ENCODE results near the gene DCAF11.

The DCAF11 gene

GRCh38 chr14:24165785-24166184 is 51.2 kb downstream of the DCAF11 start:
- no peak for TF ChIP-seq CTCF (IDR thresholded peaks at IDR 0.05; ENCODE audit: low read depth, low read length)
- H3K4me3 ChIP-seq (ENCODE audit: low read depth, low read length), result no peak overlapping the region
- DNase-seq (ENCODE audit: low read depth, low spot score), result no peak
- in situ Hi-C loops (cut with HindIII; ENCODE audit: low sequenced_read_pairs), result no loop called here

GRCh38 chr14:24167469-24168114 is 53.0 kb downstream of the DCAF11 start:
- in situ Hi-C loops (cut with HindIII; ENCODE audit: low sequenced_read_pairs), result no loop called here
- no peak for TF ChIP-seq CTCF (IDR thresholded peaks at IDR 0.05; ENCODE audit: low read depth, low read length)
- DNase-seq (ENCODE audit: low read depth, low spot score), result no peak
- no peak overlapping the region for H3K4me3 ChIP-seq (ENCODE audit: low read depth, low read length)

- no peak for TF ChIP-seq CTCF (IDR thresholded peaks at IDR 0.05; ENCODE audit: low read depth, low read length)
- DNase-seq (ENCODE audit: low read depth, low spot score), result peak; percentile 97
- peak within 1 kb of the TSS; percentile 63 for H3K4me3 ChIP-seq (ENCODE audit: low read depth, low read length)
Observed at GRCh38 chr14:24171422-24172260, 57.1 kb downstream of the DCAF11 start, which contains the start of gene REC8. Gene REC8 (plus strand): TSS chr14:24172080. CDS start chr14:24172553, 473 bp downstream.

GRCh38 chr14:24172261-24172860 is 57.8 kb downstream of the DCAF11 start:
- DNase-seq (ENCODE audit: low read depth, low spot score), result no peak
- in situ Hi-C loops (cut with HindIII; ENCODE audit: low sequenced_read_pairs), result no loop called here
- peak overlapping the region; percentile 63 for H3K4me3 ChIP-seq (ENCODE audit: low read depth, low read length)
- TF ChIP-seq CTCF (IDR thresholded peaks at IDR 0.05; ENCODE audit: low read depth, low read length), result no peak

More at GRCh38 chr14:24171422-24172260, 57.1 kb downstream of the DCAF11 start, which contains the start of gene REC8:
- in situ Hi-C loops (cut with HindIII; ENCODE audit: low sequenced_read_pairs), result no loop called here

GRCh38 chr14:24172871-24173281 is 58.3 kb downstream of the DCAF11 start:
- peak overlapping the region; percentile 63 for H3K4me3 ChIP-seq (ENCODE audit: low read depth, low read length)
- no peak for DNase-seq (ENCODE audit: low read depth, low spot score)
- in situ Hi-C loops (cut with HindIII; ENCODE audit: low sequenced_read_pairs), result no loop called here
- TF ChIP-seq CTCF (IDR thresholded peaks at IDR 0.05; ENCODE audit: low read depth, low read length), result no peak

All from astrocyte of the spinal cord (primary cell).